GM21367 (cell line): ENCODE measurements around the gene GPR162.

Source experiments
- ATAC-seq: cut with Tn5 transposase; IDR thresholded peaks from one replicate; pipeline ENCODE4 v1.9.1; 2021; ENCODE audit not compliant: unreplicated experiment

Gene GPR162

DNA sequence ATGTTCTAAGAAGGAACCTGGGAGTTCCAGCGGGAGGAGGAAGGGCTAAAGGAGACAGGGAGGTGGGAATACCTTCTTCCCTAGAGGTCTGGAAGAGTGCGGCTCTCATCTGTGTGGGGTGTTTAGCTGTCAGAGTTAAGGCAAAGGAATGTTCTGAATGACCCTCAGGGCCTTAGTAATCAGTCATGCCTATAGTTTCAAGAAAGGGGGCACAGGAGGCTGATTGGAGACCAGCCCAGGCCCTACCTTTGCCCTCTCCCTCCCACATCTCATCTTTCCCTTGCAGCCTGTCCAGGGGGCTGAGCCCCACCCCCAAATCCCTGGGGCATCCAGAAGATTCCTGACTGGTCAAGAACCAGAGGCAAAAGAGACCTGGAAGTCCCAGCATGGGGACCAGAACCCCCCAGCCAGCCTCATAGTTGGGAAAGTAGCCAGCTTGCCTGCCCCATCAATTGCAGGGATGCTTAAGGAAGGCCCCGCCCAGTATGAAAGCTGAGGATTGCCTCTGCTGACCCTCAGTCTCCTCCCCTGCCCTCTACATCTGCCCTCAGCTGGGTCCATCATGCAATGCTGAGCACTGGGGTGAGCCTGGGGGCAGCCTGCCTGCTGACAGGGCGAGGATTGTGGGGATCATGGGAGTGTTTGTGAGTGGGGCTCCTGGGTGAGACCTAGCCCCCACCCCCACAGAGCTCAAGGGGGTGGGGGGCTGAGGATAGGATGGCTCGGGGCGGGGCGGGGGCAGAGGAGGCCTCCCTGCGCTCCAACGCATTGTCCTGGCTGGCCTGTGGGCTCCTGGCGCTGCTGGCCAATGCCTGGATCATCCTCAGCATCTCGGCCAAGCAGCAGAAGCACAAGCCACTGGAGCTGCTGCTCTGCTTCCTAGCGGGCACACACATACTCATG is 1.8 kb downstream of the GPR162 start:
- no peak for ATAC-seq

DNA sequence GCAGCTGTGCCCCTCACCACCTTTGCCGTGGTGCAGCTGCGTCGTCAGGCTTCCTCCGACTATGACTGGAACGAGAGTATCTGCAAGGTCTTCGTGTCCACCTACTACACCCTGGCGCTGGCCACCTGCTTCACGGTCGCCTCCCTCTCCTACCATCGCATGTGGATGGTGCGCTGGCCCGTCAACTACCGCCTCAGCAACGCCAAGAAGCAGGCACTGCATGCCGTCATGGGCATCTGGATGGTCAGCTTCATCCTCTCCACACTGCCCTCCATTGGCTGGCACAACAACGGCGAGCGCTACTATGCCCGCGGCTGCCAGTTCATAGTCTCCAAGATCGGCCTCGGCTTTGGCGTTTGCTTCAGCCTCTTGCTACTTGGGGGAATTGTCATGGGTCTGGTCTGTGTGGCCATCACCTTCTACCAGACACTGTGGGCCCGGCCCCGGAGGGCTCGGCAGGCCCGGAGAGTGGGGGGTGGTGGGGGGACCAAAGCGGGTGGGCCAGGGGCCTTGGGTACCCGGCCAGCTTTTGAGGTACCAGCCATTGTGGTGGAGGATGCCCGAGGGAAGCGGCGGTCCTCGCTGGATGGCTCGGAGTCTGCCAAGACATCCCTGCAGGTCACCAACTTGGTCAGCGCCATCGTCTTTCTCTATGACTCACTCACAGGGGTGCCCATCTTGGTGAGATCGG is 2.6 kb downstream of the GPR162 start:
- no peak for ATAC-seq

DNA sequence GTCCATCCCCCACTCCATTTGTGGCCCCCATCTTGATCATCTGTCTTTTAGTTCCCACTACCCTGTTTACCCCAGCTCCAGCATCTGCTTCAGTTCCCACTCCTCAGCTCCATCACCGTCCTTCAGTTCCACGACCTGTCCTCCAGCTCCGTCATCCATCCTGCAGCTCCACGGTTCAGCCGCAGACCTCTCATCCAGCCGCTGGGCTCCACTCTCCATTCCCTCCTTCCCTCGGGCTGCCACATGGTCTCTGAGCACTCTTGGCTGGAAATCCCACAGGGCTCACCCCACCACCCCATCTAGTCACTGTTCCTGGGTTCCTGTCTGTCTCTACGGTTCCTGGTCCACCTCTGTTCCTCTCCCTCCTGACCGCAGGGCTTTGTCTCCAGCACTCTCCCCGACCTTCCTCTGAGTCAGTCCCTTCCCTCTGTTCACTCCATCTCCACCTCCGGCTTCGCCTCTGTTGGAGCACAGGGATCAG is 3.3 kb downstream of the GPR162 start:
- no peak for ATAC-seq

DNA sequence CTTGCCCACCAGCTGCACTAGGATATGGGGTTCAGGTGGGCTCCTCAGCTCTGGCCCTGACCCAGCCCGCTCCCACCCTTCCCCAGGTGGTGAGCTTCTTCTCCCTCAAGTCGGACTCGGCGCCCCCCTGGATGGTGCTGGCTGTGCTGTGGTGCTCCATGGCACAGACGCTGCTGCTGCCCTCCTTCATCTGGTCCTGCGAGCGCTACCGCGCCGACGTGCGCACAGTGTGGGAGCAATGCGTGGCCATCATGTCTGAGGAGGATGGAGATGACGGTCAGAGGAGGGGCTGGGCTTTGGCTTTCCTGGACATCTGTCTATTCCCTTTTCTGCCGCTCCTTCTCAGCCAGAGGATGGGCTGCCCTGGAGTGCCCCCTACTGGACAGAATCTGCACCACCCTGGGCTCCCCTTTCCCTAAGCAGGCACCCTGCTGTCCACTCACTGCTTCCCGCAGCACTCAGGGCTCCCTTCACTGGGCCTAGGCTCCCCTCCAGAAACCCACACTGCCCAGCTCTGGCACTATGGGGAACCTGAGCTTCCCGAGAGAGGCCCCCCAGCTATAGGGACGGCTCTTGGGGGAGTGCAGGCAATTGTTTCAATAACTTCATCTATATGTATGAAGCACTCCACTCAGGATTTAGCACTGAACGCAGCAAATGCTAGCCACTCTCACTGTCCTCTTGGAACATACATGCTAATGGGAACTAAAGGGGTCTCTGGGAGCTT is 3.9 kb downstream of the GPR162 start:
- no peak for ATAC-seq

DNA sequence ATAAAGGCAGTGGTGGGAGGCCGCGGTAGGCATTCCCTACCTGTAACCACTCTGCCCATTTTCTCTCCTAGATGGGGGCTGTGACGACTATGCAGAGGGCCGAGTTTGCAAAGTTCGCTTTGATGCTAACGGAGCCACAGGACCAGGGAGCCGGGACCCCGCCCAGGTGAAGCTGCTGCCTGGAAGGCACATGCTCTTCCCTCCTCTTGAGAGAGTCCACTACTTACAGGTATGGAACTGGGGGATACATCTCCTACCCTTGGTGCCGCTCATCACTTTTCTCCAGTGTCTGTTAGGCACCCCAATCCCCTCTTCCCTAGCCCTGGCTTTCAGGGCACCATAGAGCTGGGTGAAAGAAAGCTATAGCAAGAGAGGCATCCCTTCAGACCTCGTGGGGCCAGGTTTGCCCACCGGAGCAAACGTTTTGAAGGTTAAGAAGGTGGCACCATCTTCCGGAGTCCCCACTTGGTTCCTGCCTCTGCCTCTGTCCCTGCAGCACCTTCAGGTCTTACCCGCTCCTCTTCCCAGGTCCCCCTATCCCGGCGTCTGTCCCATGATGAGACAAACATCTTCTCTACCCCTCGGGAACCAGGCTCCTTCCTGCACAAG is 4.6 kb downstream of the GPR162 start:
- ATAC-seq = no peak

DNA sequence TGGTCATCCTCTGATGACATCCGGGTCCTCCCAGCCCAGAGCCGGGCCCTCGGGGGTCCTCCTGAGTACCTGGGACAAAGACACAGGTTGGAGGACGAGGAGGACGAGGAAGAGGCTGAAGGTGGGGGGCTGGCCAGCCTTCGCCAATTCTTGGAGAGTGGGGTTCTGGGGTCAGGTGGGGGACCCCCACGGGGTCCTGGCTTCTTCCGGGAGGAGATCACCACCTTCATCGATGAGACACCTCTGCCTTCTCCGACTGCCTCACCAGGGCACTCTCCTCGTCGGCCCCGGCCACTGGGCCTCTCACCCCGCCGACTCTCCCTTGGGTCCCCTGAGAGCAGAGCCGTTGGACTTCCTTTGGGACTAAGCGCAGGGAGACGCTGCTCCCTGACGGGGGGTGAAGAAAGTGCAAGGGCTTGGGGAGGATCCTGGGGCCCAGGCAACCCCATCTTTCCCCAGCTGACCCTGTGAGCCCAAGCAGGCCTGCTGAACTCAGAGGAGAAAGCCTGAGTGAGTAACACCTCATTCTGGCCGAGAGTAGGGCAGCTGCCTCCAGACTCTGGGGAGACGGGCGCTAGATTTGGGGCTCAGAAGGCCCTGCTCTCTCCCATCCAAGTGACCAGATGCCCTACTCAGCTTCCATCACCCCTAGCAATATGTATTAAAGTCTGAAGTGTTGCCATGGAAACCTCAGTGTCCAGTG is 5.3 kb downstream of the GPR162 start:
- no peak for ATAC-seq

DNA sequence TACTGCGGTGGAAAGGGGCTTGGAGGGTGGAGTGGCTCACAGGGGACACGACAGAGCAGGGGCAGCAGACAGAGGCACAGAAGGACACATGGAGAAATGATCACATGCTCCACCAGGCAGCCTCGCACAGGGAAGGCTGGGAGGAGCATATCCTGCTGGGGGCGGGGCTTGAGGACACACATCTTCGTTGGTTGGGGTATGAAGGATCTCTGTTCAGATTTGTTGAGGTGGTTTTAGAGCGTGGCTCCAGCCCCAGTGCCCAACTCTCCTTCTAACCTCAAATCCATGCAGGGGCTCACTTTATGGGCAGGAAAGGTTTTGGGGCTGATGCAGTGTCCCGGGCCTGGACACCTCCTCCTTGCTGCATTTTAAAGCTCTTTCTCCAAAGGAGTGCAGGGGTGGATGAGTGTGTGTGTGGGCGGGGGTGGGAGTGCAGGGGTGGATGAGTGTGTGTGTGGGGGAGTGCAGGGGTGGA is 5.9 kb downstream of the GPR162 start:
- ATAC-seq = no peak

DNA sequence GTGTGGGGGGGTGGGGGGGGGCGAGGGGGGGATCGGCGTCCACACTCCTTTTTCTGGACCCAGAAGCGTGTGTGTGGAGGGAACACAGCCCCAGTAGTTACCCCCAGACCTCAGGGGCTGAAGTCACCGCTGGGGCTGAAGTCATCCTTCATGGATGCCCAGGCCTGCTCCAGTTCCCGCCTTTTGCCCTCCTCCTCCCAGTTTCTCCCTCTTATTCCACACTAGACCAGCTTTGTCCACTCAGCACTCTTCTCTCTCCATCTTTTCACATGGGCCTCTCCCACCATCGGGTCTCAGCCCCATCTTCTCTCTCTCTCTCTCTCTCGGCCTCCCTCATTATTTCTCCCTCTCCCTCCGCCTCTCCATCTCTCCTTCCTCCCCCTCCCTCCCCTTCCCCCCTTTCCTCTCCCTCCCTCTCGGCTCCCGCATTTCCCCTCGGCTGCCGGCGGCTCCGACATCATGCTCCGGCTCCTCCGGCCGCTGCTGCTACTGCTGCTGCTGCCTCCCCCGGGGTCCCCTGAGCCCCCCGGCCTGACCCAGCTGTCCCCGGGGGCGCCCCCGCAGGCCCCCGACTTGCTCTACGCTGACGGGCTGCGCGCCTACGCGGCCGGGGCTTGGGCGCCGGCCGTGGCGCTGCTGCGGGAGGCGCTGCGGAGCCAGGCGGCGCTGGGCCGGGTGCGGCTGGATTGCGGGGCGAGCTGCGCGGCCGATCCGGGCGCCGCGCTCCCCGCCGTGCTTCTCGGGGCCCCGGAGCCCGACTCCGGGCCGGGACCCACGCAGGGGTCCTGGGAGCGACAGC is 6.6 kb downstream of the GPR162 start, which contains the start of gene P3H3:
TSS of gene P3H3 (plus strand) at position 426 of the 799 bp plus-strand sequence. CDS start at position 460, 34 bp downstream.
- no peak for ATAC-seq

DNA sequence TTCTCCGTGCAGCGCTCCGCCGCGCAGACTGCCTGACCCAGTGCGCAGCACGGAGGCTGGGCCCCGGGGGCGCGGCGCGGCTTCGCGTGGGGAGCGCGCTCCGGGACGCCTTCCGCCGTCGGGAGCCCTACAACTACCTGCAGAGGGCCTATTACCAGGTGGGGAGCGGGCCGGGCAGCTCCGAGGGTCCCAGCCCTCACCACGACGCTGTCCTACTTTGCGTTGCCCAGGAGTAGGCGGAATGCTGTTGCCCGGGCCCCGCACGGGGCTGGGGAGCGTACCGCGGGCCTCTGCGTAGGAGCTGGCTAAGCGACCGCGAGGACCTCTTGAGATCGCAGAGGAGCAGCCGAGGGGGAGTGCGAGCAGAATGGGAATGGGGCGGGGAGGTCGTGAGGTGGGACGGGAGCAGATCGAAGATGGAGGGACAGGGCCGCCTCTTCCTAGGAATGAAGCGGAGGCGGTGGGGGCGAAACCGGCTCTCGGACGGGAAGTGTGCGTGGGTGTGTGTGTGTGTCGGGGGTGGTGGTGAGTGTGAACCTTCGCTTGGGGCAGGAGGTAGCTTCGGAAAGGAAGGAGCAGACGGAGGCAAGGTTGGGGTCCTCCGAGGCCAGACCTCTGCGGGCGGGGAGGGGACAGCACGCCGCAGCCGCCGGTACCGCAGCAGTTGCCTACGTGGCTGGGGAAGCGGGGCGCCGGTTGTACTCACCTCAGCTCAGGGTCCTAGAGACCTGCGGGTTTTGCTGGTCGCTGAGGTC is 7.3 kb downstream of the GPR162 start:
- ATAC-seq = no peak

DNA sequence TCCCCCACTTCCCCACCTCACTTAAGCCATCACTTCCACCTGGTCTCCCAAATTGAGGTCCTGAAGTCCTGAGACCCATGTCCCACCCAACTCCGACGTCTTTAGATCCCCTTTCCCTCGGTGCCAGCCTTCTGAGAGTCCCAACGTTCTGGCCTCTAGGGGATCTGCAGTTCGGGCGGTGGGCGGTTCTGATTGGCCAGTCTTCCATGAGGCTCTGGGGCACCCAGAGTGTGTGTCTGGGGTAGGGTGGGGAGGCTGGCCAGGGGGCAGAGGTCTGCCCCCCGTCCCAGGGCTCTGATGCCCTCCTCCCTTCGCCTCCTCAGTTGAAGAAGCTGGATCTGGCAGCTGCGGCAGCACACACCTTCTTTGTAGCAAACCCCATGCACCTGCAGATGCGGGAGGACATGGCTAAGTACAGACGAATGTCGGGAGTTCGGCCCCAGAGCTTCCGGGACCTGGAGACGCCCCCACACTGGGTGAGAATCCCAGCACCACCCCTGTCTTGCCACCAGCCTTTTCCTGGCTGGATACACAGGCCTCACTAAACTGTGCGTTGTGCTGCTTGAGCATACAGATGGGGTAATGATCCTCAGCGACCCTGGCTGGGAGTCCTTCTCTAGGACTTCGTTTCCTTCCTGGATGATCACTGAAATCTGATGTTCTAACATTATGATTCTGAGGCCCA is 8.1 kb downstream of the GPR162 start:
- no peak for ATAC-seq

DNA sequence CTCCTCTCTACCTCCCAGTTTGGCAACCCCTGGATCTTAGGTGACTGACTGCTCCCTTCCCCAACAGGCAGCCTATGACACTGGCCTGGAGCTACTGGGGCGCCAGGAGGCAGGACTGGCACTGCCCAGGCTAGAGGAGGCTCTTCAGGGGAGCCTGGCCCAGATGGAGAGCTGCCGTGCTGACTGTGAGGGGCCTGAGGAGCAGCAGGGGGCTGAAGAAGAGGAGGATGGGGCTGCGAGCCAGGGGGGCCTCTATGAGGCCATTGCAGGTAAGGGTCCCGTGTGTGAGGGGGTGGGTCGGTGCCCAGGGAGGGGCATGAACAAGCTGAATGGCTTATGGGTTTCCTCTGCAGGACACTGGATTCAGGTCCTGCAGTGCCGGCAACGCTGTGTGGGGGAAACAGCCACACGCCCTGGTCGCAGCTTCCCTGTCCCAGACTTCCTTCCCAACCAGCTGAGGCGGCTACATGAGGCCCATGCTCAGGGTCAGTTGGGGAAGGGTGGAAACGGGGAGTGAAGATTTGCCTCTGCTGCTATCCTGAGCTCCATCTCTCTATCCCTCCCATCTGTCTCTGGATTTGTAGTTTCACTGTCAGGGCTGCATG is 8.8 kb downstream of the GPR162 start:
- no peak for ATAC-seq

DNA sequence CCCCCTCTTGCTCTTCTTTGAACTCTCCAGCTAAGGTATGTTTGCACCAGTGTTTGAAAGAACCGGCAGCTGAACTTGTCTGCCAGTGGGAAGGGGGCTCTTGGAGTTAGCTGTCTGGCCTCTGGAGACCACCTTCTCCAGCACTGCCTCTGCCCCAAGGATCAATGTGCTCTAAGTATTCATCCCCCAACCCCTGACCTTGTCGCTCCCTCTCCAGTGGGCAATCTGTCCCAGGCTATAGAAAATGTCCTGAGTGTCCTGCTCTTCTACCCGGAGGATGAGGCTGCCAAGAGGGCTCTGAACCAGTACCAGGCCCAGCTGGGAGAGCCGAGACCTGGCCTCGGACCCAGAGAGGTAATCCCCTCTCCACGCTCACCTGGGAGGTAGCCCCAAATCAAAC is 9.4 kb downstream of the GPR162 start:
- ATAC-seq = no peak

DNA sequence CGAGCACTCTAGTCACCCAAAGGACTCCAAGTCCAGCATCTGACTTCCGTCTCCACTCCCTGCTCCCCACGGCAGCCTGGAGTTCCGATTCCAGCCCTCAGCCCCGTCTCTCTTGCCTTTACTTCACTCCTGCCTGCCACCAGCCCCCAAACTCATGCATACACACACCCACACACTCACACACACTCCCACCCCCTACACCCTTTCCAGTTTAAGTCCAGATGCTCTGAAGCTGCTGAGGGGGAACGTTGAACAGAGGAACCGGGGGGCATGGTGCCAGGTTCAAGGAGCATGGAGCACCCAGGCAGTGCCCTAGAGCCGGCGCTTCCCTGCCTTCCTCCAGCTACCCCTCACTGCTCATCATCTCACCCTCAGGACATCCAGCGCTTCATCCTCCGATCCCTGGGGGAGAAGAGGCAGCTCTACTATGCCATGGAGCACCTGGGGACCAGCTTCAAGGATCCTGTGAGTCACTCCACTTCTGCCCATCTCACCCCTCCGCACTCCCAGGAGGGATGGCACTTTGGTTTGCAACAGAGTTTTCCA is 9.9 kb downstream of the GPR162 start:
- ATAC-seq = no peak

DNA sequence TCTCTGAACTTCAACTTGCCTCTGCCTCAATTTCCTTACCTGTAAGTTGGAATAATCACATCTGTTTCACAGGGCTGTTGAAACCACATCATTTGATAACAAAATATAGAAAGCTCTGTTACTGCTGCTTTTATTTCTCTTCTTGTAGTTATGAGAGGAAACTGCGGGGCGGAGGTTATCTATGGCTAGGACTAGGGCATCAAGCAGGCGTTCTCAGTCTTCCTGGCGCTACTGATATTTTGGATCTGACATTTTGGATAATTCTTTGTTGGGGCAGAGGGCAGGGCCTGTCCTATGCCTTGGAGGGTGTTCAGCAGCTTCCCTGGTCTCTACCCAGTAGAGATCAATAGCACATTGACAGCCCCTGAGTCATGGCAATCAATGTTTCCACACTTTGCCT is 10.5 kb downstream of the GPR162 start:
- ATAC-seq = no peak

DNA sequence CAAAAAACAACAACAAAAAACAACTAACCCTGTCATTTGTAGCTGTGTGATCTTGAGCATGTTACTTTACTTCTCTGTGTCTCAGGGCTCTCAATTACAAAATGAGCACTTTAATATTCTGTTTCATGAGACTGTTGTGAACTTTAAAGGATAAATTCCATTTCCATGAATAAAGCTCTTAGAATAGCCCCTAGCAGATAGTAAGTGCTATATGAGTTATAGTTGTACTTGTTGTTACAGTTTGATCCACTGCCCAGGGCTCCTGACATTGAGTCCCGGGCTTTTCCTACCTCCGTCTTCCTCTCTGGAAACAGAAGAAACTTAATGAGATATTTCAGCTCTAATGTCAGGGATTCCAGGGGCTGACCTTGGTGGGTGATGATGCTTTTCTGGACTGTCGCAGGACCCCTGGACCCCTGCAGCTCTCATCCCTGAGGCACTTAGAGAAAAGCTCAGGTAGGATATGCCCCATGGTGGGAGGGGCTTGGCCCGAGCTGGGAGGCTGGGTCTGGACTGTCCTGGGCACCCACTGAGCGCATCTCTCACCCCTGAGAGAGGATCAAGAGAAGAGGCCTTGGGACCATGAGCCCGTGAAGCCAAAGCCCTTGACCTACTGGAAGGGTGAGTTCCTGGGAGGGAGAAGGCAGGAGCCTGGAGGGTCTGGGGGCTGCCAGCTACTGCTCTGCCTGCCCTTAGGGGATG is 11.7 kb downstream of the GPR162 start:
- ATAC-seq = no peak

DNA sequence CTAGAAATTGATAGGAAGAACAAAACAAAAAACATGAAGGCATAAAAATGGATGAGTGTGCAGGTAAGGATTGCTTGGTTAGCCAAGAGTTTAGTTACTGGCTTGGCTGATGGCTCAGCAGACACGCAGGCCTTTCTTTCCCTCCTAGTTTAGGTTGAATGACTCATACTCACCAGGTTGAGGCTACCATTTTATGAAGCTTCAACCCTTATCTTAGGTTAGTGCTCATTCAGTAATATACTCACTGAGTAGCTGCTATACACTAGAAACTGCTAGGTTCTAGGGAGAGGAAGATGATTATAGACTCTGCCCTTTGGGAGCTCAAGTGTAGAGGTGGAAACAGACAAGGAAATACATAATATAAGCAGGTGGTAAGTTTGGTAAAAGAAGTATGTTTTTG is 12.6 kb downstream of the GPR162 start:
- ATAC-seq = no peak

DNA sequence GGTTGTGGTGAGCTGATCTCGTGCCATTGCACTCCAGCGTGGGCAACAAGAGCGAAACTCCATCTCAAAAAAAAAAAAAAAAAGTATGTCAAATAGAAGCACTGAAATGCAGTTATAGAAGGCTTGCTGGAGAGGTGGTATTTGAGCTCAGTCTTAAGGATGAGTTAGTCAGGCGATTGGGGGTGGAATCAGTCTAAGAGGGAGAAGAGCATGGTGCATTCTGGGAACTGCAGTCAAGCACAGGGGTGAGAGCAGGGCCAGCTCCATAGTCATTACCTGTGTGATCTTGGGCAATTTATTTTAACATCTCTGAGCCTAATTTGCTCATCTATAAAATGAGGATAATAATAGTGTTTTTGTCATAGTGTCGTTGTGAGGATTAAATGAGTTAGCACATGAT is 13.3 kb downstream of the GPR162 start:
- ATAC-seq = no peak
